HFFc6 (cell line): ENCODE measurements around the gene SLC6A18. TPM values are rescaled to one million over a fixed set of nuclear protein-coding genes. Genes with fewer than 3 reads are reported as not detected.

Experiments
- DNase-seq: peaks from one replicate; pipeline ENCODE4 v3.0.0-alpha.2; 2018
- H3K27ac Mint-ChIP-seq: 2 replicates; pipeline ENCODE4 v1.8.0; 2020; ENCODE audit warnings: mild to moderate bottlenecking, mixed read lengths
- H3K27me3 Mint-ChIP-seq: 2 replicates; pipeline ENCODE4 v1.8.0; 2021; ENCODE audit warnings: mild to moderate bottlenecking, moderate library complexity, mixed read lengths; ENCODE audit not compliant: insufficient read depth
- H3K36me3 Mint-ChIP-seq: 2 replicates; pipeline ENCODE4 v1.8.0; 2021; ENCODE audit warnings: low read depth, mixed read lengths
- H3K4me1 Mint-ChIP-seq: 2 replicates; pipeline ENCODE4 v1.8.0; 2020; ENCODE audit warnings: low read depth, mixed read lengths
- H3K4me3 Mint-ChIP-seq: 2 replicates; pipeline ENCODE4 v1.8.0; 2020; ENCODE audit warnings: mild to moderate bottlenecking, moderate library complexity, mixed read lengths
- H3K9me3 Mint-ChIP-seq: 2 replicates; pipeline ENCODE4 v1.8.0; 2020; ENCODE audit warnings: mild to moderate bottlenecking, mixed read lengths
- CTCF ChIP-seq: fragments of 200-600 bp; sonication (generic); IDR thresholded peaks from 2 replicates; pipeline ENCODE4 v1.5.0; 2021; ENCODE audit warnings: antibody characterized with exemption, mild to moderate bottlenecking
- total RNA-seq, 6 experiments: library from RNA; stranded (reverse); fragmentation: NEBNext Ultra II Directional; extraction: Animal tissue kit (Norgen Biotek cat#: 25700); gene quantifications; 2 replicates in 1 of 6; 3 replicates in 5 of 6; pipeline ENCODE4 v1.2.3, GENCODE V29; 2021

The SLC6A18 gene
- total RNA-seq, 6 experiments from 2014 or later = not detected

DNA sequence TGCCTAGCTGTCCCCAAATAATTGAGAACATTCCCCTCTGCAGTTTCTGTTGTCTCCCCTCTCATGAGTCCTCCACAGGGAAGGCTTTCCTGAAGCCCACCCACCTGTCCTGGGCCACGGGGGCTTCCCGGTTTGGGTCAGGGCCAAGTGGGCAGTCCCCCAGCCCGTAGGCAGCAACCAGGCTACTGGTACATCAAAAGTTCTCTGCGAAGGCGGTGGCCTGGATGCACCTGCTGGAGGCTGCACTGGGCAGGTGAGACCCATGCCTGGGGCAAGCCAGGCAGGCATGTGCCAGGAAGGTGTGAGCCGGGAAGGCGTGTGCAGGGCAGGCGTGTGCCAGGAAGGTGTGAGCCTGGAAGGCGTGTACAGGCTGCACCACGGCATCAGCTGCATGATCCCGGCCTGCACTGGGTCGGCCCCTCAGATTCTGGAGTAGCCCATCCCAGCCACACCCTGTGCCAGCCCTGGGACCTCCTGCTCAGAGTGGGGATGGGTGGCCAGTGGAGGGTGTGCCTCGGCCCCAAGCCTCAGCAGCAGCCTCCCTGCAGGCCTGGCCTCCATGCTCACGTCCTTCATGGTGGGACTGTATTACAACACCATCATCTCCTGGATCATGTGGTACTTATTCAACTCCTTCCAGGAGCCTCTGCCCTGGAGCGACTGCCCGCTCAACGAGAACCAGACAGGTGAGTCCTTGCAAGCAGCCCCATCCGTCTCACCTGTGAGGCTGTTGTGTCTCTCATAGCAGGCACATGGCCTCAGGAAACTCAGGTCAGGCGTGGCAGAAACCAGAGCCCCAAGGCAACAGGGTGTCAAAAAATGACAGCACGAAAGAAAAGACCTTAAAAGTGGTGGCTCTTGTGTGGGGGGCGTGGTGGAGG, 15.0 kb upstream of the SLC6A18 start:
- TF ChIP-seq CTCF = no peak
- no peak for DNase-seq
- no peaks in the 10 kb centered on the region for H3K36me3 Mint-ChIP-seq
- H3K4me3 Mint-ChIP-seq = no peak overlapping the region
- H3K9me3 Mint-ChIP-seq = peaks cover 11% of the 10 kb centered on the region
- no peaks in the 10 kb centered on the region for H3K4me1 Mint-ChIP-seq
- H3K27ac Mint-ChIP-seq = no peak overlapping the region
- H3K27me3 Mint-ChIP-seq = peaks cover 12% of the 10 kb centered on the region

DNA sequence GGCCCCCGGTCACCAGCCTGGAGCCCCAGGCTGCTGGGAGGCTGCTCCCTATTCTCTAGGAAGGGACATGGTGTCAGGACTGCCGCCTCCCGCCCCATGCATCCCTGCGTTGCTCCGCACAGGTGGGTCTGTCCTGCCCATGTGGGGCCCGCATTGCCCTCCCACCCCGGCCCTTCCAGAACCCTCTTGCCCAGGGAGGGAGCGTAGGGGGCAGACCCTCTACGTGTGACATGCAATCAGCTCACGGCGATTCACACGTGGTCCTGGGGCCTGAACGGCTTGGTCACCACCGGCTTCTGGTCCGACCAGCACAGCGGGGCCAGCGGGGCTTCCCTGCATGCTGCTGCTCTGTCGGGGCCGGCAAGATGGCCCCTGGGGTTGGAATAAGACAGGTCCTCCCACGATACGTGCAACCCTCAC, 14.3 kb upstream of the SLC6A18 start:
- Mint-ChIP-seq H3K9me3 (peaks cover 17% of the 10 kb centered on the region), H3K4me1 (no peaks in the 10 kb centered on the region), H3K4me3 (no peak overlapping the region), H3K27me3 (peaks cover 7% of the 10 kb centered on the region), H3K36me3 (no peaks in the 10 kb centered on the region; the same call in 1 of the 2 replicates), H3K27ac (no peak overlapping the region)
- no peak for DNase-seq
- no peak for TF ChIP-seq CTCF

GRCh38 chr5:1211701-1212100, 13.5 kb upstream of the SLC6A18 start:
- Mint-ChIP-seq H3K27ac (no peak overlapping the region), H3K9me3 (peaks cover 19% of the 10 kb centered on the region), H3K4me3 (no peak overlapping the region), H3K27me3 (peaks cover 5% of the 10 kb centered on the region), H3K36me3 (no peaks in the 10 kb centered on the region; the same call in 1 of the 2 replicates), H3K4me1 (no peaks in the 10 kb centered on the region)
- no peak for DNase-seq
- TF ChIP-seq CTCF = no peak

GRCh38 chr5:1212271-1212670, 12.9 kb upstream of the SLC6A18 start:
- Mint-ChIP-seq H3K4me1 (no peaks in the 10 kb centered on the region), H3K9me3 (peaks cover 19% of the 10 kb centered on the region), H3K27ac (no peak overlapping the region), H3K27me3 (peaks cover 5% of the 10 kb centered on the region), H3K36me3 (no peaks in the 10 kb centered on the region; the same call in none of the 2 replicates), H3K4me3 (no peak overlapping the region)
- TF ChIP-seq CTCF = no peak
- DNase-seq = no peak

DNA sequence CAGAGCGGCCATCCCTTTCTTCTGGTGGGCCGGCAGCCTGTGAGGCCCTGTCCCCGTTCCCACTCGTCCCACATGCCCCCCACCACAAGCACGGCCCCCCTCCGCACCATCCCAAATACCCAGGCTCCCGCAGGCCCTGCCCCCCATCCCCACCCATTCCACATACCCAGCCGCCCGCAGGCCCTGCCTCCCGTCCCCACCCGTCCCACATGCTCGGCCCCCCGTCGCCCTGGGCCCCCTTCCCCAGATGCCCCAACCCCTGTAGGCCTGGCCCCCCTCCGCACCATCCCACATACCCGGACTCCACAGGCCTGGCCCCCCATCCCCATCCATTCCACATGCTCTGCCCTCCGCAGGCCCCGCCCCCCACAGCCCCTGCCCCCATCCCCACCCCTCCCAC, 12.3 kb upstream of the SLC6A18 start:
- H3K27ac Mint-ChIP-seq = no peak overlapping the region
- no peak overlapping the region for H3K4me3 Mint-ChIP-seq
- no peak for DNase-seq
- TF ChIP-seq CTCF = no peak
- H3K9me3 Mint-ChIP-seq = peaks cover 19% of the 10 kb centered on the region
- peaks cover 3% of the 10 kb centered on the region; the same call in 1 of the 2 replicates for H3K27me3 Mint-ChIP-seq
- H3K36me3 Mint-ChIP-seq = no peaks in the 10 kb centered on the region; the same call in none of the 2 replicates
- H3K4me1 Mint-ChIP-seq = no peaks in the 10 kb centered on the region
